Central memory CD4-positive, alpha-beta T cell (primary cell): ENCODE data around the gene CREB5.
"Not testable (repeated sequence)": the region's sequence is repeated elsewhere in the genome, so short reads cannot be mapped to it uniquely, and the experiment has no call there.

ENCODE experiments used
- DNase-seq: peaks from one replicate; pipeline ENCODE4 v3.0.0; 2022

Gene CREB5

DNA sequence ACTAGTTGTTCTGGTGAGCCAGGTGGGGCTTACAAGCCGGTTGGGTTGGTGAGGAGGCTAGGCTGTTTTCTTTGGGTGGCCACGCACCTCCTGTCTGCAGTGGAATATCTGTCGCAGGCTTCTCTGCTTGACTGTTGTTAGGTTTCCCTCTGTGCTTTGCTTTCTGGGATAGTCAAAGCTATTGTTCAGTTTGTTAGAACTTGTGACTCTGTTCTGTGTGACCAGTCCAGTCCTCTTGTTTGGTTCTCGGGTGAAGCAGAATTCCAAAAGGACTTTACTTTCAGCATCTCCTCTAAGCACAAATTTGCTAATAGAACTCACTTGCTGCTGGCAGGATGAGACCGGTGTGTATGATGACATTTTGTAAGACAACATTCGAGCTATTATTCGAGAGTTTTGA, 105.3 kb downstream of the CREB5 start:
- no peak for DNase-seq

DNA sequence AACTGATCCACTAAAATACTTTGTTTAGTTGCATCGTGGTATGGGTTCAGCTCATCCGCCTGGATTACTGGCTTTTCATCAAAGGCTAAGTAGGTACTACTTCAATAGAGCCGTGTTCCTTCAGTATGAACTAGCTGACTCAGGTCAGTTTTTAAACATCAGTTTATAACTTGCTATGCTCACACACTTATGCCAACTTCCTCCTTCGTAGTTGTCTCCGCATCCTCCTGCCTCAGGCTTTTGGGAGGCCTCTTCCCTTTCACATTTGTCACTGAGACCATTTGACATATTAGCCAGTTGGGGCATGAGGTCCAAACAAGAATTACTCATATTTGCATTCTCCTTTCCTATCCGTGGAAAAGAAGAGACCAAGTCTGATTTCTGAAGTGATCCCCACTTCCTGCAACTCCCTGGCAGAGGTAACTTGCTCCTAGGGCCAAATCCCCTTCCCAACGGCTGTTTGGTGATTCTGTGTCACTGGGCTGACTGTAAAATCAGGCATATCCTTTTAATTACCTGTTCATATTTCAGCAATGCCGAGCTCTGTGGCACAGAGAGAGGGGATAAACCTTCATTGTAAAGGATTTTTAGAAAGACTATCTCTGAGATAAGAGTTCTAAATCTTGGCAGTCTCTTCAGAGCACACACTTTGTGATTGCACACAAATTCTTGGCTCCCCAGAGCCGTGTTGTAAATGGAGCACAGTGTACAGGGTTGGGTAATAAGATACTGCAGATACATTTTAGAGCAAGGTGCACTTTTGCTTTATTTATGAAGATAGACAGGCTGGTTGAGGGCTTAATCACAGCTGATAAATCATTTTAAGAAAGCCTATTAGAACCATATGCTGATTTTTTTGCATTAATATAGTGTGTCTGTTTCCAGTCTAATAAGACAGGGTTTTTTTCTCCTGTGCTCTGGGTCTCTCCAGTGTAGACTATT, 108.0 kb downstream of the CREB5 start:
- no peak for DNase-seq

DNA sequence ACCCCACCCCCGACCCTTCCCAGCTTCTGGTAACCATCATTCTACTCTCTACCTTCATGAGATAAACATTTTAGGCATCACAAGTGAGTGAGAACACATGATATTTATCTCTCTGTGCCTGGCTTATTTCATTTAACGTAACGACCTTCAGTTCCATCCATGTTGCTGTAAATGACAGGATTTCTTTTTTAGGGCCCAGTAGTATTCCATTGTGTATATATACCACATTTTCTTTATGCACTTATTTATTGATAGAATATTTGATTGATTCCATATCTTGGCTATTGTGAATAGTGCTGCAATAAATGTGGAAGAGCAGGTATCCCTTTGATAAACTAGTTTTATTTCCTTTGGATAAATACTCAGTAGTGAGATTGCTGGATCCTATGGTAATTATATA, 112.7 kb downstream of the CREB5 start:
- DNase-seq: no peak

DNA sequence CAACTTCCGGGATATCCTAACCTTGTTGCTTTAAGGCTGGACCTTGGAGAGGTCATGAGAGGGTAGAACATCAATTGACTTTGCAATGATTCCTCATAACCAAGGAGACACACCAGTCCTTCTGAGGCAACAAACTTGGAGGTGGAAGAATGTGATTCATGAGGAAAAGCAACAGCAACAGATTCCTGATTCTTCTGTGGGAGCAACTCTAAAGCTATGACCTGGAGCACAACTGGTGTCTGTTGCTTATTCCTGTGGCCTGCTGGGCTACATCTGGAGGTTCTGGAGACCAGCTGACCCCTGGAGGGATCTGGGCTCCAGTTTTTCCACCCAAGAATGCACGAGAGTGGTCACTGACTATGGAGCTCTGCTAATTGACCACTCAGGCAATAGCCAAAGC, 116.6 kb downstream of the CREB5 start:
- DNase-seq: no peak

DNA sequence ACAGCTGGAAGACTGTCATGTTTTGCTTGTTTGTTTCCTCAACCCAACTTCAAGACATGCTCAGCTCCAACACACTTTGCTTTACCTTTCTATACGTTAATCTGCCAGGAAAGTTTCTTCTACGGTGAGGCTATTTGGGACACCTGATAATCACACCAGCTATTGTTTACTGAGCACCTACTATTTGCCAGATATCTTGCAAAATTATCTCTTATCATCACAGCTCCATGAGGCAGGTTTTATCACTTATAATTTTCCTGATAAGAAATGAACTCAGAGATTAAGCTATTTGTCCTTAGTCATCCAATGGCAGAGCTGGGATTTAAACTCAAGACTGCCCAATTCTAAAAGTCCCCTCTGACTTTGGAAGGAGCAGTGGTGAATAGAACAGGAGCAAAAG, 117.4 kb downstream of the CREB5 start:
- DNase-seq: no peak

DNA sequence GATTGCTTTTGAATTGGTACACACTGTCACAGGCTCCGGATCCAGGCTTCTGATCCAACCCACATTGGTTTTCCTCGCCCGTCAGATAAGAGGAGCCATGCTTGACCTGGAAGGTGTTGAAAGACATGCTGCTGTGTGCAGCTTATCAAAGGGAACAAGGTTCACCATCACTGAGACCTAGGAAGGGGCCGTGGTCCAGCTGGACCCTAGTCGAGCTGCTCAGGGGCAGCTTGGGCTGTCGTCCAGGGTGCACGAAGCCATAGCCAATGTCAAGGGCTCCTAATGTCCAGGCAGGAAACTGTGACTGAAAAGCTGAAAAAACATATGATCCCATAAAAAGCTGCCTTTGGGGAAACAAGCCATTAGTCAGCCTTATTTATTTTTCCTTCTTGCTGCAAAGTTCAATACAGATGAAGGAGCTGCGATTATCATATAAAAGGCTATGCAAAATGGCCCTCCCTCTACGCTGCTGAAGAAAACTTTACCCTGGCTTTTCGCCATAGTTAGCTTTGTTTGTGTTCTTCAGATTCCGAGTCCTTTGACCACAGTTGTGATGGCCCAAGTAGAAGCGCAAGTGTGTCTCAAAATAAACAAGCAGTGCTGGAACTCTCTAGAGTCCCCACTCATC, 118.0 kb downstream of the CREB5 start:
- no peak for DNase-seq

DNA sequence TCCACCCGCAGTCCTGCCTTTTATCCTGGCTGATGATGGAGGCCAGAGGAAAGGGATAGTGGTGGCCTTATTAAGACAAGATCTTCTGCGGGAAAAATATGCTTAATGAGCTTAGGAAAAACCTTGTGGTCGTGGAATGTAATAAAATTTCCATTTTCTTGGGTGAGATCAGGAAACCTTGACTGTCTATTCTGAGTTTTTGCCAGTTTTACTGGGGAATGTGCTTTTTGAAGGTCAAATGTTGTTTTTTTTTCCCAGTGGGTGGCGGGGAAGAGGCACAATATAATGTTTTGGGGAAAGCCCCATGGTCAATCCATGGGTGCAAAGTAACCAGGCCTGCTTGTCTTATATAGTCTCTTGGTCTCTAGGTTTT, 118.5 kb downstream of the CREB5 start:
- DNase-seq: no peak

DNA sequence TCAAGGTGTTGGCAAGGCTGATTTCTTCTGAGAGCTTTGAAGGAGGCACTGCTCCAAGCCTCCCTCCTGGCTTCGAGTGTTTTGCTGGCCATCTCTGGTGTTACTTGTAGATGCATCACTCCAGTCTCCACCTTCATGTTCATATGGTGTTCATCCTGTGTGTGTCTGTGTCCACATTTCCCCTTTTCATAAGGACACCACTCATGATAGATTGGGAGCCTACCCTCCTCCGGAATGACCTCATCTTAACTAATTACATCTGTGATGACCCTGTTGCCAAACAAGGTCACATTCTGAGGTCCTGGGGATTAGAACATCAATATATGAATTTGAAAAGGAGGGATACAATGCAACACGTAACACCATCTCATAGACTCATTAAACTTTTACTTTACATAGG, 119.0 kb downstream of the CREB5 start:
- DNase-seq: no peak

DNA sequence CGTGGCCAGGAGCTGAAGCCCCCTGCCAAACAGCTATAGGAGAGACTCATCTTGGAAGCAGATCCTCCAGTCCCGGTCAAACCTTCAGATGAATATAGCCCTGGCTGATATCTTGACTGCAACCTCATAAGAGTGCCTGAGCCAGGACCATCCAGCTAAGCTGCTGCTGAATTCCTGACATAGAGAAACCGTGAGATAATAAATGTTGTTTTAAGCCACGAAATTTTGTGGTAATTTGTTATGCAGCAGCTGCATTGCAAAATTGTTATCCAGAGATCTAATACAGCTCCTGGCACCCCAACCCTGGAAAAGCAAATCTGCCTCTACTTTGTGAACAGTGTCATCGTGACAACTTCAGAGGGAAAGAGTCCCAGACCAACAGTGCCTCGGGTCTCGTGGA, 119.9 kb downstream of the CREB5 start:
- no peak for DNase-seq

DNA sequence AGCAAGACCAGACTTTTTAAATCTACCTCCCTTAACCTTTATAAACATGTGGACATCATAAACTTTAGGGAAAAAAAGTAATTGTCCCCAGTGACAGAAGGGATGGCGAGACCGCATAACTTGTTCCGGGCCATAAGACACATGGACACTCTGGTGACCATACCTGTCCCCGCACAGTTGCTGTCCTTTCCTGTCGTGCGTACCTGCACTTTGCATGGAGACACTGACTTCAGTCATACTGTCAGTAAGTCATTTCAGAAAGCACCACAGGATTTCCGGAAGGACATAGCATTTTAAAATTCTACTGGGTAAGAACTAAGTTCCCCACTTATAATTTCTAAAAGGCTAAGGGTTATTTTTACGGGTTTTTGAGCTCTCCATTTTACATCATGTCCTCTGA, 120.9 kb downstream of the CREB5 start:
- DNase-seq: no peak

DNA sequence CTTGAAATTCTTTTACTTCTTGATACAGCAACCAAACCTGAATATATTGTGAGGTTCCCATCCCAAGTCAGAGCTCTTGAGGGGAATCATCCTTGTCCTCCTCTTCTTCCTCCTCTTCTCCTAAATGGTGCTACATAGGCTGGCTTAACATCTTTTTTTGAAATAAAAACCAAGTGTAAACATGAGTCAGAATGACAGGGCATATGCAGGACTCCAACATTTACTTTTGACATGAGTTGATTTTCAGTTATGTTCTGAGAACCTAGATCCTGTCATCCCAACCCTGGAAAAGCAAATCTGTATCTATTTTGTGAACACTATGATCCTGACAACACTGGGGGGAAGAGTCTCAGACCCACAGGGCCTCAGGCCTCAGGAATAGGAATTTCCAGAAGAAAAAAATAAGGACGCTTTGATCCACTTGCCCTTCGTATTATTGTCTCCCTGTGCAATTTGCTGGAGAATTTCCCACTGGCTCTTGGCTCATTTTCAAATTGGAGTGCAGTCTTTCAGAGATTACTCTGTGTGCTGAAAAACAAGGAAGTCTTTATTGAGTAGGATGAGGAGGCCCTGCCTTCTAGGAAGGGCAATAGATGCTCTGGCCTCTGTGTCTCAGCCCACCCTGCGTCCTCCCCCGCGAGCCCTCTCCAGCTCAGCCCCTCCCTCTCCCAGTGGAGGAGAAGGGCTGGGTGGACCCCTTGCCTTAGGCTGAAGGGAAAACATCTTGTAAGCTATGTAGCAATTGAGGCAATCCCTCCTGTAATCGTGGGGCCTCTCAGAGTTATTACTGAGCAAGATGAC, 121.6 kb downstream of the CREB5 start:
- no peak for DNase-seq

DNA sequence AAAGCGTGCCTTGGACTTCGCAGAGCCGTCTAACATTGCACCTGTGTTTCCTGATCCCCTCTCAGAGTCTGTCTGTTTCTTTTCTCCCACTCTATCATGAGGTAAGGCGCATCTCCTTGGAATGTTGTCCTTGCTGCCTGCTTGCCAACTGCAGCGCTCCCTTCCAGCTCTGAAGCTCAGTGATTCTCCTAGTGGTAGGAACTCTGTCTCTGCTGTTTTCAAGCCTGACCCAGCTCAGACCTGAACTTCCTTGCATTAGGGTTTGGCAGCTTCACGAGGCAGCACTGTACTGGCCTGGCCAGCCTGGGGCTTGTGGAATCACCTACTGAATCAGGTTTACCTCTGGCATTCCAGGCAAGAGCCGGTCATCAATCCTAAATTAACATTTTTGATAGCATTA, 123.9 kb downstream of the CREB5 start:
- DNase-seq: no peak

DNA sequence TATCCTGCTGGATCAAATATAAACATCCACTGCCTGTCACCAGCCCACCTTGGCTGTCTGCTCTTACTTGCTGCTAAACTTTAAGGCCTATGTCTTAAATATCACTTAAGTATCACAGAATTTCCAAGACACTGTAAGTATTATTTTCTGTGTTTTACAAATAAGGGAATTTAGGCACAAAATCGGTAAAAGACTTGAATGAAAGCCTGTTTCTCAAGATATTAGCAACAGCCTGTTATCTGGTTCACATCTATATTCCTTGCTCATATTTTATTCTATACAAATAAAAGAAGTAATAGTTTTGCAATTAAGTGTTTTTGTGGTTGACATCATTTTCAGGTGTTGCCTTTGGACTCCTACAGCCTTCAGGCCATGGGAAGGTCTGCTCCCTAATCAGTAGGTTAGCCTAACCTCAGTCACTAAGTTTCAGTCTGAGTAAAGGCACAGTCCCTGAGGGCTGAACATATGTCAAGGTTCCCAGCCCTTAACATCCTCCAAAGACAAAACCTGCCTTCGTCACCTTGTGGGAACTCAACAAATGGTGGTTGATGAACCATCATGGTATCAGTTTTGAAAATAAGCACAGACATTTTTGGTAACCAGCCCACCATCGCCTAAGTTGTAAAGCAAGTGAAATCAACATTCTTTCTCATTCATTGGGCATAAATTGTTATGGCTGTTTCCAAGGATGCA, 127.1 kb downstream of the CREB5 start:
- DNase-seq: no peak

DNA sequence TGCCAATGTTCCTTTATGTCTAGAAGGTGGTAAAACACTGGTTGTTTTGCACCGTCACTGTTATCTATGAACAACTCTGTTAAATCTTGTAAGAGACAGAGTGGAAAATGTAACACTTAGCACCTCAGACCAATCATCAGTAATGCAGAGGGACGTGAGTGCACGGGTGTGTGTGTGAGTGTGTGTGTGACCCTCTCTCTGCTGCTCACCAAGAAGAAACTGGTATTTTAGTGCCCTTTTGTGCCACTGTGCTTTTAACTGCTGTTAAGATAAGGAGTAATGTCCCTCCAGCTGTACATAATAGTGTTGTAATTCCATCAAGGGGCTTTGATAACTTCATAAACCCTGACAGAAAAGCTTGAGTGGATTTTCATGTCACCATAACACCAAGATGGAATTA, 130.1 kb downstream of the CREB5 start:
- no peak for DNase-seq

DNA sequence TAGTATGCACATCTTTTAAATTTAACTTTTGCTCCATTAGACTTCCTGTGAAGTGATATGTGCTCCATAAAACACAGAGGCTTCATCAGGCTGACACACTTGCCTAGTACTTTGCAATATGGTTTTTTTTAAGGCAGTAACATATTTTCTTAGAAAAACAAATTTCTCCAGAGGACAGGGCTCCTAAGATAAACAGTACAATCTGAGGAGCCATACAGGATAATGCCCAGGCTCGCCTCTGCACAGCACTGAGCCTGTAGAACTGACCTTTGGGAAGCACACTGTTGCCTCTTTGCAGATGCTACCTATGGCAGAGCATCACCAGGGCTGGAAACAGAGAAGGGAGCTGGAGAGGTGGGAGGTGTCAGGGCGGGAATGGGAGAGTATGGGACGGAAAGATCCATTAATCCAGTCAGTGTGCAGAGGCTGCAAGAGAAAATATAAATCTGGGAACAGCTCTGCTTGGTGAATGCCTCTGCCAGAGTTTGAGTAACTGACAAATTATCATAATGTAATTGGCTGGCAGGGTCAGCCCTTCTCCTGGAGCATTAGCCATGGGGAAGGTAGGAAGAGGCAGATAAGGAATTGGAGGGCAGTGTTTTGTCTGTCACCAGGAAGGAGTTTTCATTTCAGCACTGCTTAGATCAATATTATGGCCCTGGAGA, 132.3 kb downstream of the CREB5 start:
- DNase-seq: no peak

DNA sequence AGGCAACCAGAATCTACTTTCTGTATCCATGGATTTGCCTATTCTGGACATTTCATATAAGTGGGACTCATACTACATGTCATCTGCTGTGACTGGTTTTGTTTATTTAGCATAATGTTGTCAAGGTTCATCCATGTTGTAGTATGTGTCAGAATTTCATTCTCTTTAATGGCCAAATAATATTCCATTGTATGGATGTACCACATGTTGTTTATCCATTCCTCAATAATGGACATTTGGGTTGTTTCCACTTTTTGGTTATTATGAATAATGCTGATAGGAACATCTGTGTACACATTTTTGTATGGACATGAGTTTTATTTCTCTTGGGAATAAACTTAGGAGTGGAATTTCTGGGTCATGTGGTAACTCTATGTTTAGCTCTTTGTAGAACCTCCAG, 133.7 kb downstream of the CREB5 start:
- no peak for DNase-seq

DNA sequence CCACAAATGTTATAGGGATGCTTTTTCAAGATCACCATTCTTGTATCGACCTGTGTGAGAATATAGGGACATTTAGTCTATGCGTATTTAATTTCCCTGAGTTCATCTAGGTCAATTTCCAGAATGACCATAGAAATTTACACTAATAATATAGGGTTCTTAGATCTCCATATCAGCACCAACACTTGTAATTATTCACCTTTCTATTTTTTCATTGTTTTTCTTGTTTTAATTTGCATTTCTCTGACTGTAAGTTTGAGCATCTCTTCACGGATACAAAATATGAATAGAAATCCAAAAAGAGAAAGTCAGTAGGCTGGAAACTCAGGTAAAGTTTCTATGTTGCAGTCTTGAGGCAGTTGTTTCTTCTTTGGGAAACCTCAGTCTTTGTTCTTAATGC, 134.8 kb downstream of the CREB5 start:
- no peak for DNase-seq

DNA sequence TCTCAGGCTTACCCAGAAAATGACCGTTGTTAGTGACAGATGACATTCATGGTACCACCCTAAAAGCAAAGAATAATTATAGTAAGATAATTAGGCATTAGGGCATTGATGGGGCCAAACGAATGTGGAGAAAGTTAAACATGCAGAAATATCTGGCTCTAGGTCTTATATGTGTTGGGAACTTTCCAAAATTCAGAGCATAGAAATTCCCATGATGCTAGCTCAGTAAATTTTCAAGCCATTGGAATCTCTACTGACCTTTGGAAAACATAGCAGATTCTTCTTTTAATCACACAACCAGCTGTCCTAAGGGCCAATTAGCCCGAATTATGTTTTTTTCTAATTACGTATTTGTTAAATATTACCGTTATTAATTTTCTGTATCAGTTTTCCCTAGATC, 136.1 kb downstream of the CREB5 start:
- no peak for DNase-seq

DNA sequence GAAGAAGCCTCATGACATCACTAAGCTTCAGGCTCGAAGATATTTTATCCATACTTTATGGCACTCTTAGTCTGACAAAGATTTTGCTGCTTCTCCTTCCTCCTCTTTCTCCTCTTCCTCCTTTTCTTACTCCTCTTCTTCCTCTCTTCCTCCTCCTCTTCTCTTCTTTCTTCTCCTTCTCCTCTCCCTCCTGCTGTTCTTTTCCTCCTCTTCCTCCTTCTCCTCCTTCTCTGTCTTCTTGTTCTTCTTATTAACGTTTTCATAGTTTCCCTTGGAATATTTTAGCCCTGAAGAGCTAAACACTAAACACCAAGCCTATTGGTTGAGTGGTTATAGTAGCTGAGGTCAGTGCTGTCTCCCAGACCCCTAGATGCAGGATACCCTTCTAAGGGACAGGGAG, 137.7 kb downstream of the CREB5 start:
- DNase-seq: no peak

DNA sequence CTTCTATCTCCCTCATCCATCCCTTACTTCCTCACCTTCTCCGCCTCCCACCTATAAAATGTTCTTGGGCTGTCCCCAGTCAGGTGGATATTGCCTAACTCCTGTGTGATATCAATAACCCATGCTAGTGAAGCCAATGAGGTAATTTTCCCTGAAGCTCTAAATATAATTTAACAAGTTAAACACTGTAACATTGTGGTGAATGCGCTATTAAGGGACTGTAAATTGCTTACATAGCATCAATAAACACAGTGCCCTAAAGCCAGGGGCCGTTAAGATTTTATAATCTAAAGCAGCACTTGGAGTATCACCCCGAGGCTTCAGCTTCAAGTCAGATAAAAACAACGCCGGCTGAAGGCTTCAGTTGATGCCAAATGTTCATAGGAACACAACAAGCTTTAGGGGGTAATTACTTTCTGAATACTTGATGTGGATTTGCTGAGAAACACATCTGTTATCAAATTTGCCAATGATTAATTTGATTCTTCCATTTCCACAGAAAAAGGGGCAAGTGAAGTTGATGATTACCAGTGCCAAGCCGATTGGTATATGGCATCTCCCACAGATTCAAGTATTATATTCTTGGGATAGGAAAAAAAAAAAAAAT, 138.4 kb downstream of the CREB5 start:
- DNase-seq: no peak

DNA sequence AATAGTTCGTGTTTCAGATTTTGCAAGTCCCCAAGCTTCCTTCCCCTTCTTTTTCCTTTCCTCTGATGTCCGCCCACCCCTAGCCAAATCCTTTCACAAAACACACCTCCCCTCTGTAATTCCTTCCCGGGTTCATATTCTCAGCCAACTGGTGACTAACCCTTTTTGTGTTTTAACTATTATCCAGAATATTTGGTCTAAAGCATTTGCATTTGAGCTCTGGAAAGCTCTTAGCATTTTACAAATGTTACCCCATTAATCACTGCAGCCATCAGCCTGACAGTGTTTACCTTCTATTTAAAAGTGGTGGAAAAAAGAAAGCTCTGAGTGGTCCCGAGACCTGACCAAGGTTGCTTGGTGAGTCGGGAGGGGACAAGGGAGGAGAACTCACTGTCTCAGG, 139.0 kb downstream of the CREB5 start:
- DNase-seq: no peak

DNA sequence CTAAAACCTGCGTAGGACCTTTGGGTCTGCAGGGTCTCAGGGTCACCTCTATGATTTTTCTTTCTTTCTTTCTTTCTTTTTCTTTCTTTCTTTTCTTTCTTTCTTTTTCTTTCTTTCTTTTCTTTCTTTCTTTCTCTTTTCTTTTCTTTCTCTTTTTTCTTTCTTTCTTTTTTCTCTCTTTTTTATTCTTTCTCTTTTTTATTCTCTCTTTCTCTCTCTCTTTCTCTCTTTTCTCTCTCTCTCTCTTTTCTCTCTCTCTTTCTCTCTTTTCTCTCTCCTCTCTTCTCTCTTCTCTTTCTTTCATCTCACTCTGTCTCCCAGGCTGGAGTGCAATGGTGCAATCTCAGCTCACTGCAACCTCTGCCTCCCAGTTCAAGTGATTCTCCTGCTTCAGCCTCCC, 139.4 kb downstream of the CREB5 start:
- DNase-seq: not testable (repeated sequence)
